Hair follicular keratinocyte (primary cell): ENCODE measurements around the gene GNPTG. TPM values are rescaled to one million over a fixed set of nuclear protein-coding genes. Genes with fewer than 3 reads are reported as not detected.

Source experiments
- total RNA-seq: library from RNA; depleted of rRNA; stranded (reverse); fragments of >200 nt; gene quantifications from 2 replicates; pipeline ENCODE4 v1.2.3, GENCODE V29; 2015

The GNPTG gene
- 24.6 and 33.1 TPM in 2 replicates for total RNA-seq

GRCh38 chr16:1351582-1352362 lies at the start of gene GNPTG, which contains the start of gene TSR3:
Gene GNPTG, plus strand, starts transcription at chr16:1351931. Its CDS starts 35 bp downstream, at chr16:1351966.
Gene TSR3, minus strand, starts transcription at chr16:1351878. Its CDS starts 74 bp downstream, at chr16:1351804.

GRCh38 chr16:1308977-1309885 lies 42.5 kb upstream of the GNPTG start, which contains the start of gene UBE2I:
Gene UBE2I, plus strand, starts transcription at chr16:1309636. Its CDS starts 4,395 bp downstream, at chr16:1314031.

GRCh38 chr16:1333149-1333812 lies 18.4 kb upstream of the GNPTG start, which contains the start of gene BAIAP3:
Gene BAIAP3, plus strand, starts transcription at chr16:1333645. Its CDS starts 4,905 bp downstream, at chr16:1338550.

Other genes with a start within 250 kb of the GNPTG start
- gene CACNA1H, start 198.8 kb upstream of the GNPTG start, total RNA-seq: under 0.01 TPM in 1 of 2 replicates, not detected in the other
- not detected in 2 replicates for gene TPSG1, start 126.7 kb upstream of the GNPTG start, total RNA-seq
- not detected in 2 replicates for gene TPSB2, start 121.7 kb upstream of the GNPTG start, total RNA-seq
- not detected in 2 replicates for gene TPSAB1, start 111.2 kb upstream of the GNPTG start, total RNA-seq
- gene TPSD1, start 95.9 kb upstream of the GNPTG start, total RNA-seq: not detected in 2 replicates
- 46.2 and 58.3 TPM in 2 replicates for gene UBE2I, start 42.3 kb upstream of the GNPTG start, total RNA-seq
- under 0.01 and 0.08 TPM in 2 replicates for gene BAIAP3, start 18.3 kb upstream of the GNPTG start, total RNA-seq
- gene TSR3, start 53 bp upstream of the GNPTG start, total RNA-seq: 116 and 179 TPM in 2 replicates
- 2.3 and 3.2 TPM in 2 replicates for gene UNKL, start 62.8 kb downstream of the GNPTG start, total RNA-seq
- 19.9 and 33.6 TPM in 2 replicates for gene UQCC4, start 68.8 kb downstream of the GNPTG start, total RNA-seq
- 0.16 TPM in 1 of 2 replicates, not detected in the other for gene PERCC1, start 79.1 kb downstream of the GNPTG start, total RNA-seq
- 0.16 TPM in 1 of 2 replicates, not detected in the other for gene CCDC154, start 92.6 kb downstream of the GNPTG start, total RNA-seq
- gene CLCN7, start 123.1 kb downstream of the GNPTG start, total RNA-seq: 22.5 and 54.0 TPM in 2 replicates
- not detected in 2 replicates for gene PTX4, start 137.0 kb downstream of the GNPTG start, total RNA-seq
- 12.0 and 22.9 TPM in 2 replicates for gene TELO2, start 141.4 kb downstream of the GNPTG start, total RNA-seq
- 2.7 TPM in 1 of 2 replicates, not detected in the other for gene TMEM204, start 181.7 kb downstream of the GNPTG start, total RNA-seq